DND-41 (cell line): ENCODE data around the gene TEKT2.

Experiments used
- ATAC-seq: fragments of 200-7000 bp; cut with Tn5 transposase; 3 replicates; pipeline ENCODE4 v1.9.1; 2021; ENCODE audit warnings: low read depth; ENCODE audit not compliant: insufficient read depth
- DNase-seq: peaks from one replicate; pipeline ENCODE4 v3.0.0-alpha.2; 2020
- H2AFZ ChIP-seq: 2 replicates; pipeline ENCODE4 v1.6.0; 2012; ENCODE audit warnings: low read depth, low read length
- H3K27ac ChIP-seq: 2 replicates; pipeline ENCODE4 v1.5.1; 2012; ENCODE audit warnings: low read length, inconsistent platforms
- H3K27me3 ChIP-seq: fragments of 200-600 bp; sonication (generic); 2 replicates; pipeline ENCODE4 v1.6.0; 2012; ENCODE audit warnings: low read length, mild to moderate bottlenecking, inconsistent platforms; ENCODE audit not compliant: insufficient read depth, poor library complexity
- H3K36me3 ChIP-seq: 2 replicates; pipeline ENCODE4 v1.5.1; 2012; ENCODE audit warnings: low read length, inconsistent platforms; ENCODE audit not compliant: insufficient read depth
- H3K4me1 ChIP-seq: 2 replicates; pipeline ENCODE4 v1.5.1; 2012; ENCODE audit warnings: mild to moderate bottlenecking, low read length; ENCODE audit not compliant: insufficient read depth
- H3K4me2 ChIP-seq: 2 replicates; pipeline ENCODE4 v1.6.0; 2012; ENCODE audit warnings: mild to moderate bottlenecking, moderate library complexity, low read length, inconsistent platforms; ENCODE audit not compliant: insufficient read depth
- H3K4me3 ChIP-seq, 2 experiments: fragments of 200-600 bp in 1 of 2; shearing (Covaris generic) in 1 of 2; 2 replicates each; pipeline ENCODE4 v1.5.1; 2012 to 2016; ENCODE audit warnings: inconsistent platforms in 2 of 2, low read length in 2 of 2, mild to moderate bottlenecking in 2 of 2, low read depth in 1 of 2, moderate library complexity in 1 of 2
- H3K79me2 ChIP-seq: 2 replicates; pipeline ENCODE4 v1.6.0; 2012; ENCODE audit warnings: low read length, inconsistent platforms; ENCODE audit not compliant: insufficient read depth
- H3K9ac ChIP-seq: 2 replicates; pipeline ENCODE4 v1.6.0; 2012; ENCODE audit warnings: low read depth, mild to moderate bottlenecking, inconsistent platforms, low read length, moderate library complexity
- H3K9me3 ChIP-seq: 2 replicates; pipeline ENCODE4 v1.5.1; 2012; ENCODE audit warnings: low read length, moderate library complexity, mild to moderate bottlenecking, inconsistent platforms; ENCODE audit not compliant: insufficient read depth, severe bottlenecking
- H4K20me1 ChIP-seq: 2 replicates; pipeline ENCODE4 v1.6.0; 2012; ENCODE audit warnings: low read length; ENCODE audit not compliant: insufficient read depth
- EZH2 ChIP-seq: IDR thresholded peaks from 3 replicates; pipeline ENCODE4 v1.6.1; 2012; ENCODE audit warnings: borderline replicate concordance, low read depth, mild to moderate bottlenecking, moderate library complexity, low read length, inconsistent platforms; ENCODE audit not compliant: severe bottlenecking
- TF ChIP-seq, protein P1 (sequence below): IDR thresholded peaks from 2 replicates; pipeline ENCODE4 v1.5.1; 2012; ENCODE audit warnings: borderline replicate concordance, low read length, moderate library complexity, mild to moderate bottlenecking; ENCODE audit not compliant: poor library complexity, severe bottlenecking; ENCODE audit errors: extremely low read depth

The TEKT2 gene

DNA sequence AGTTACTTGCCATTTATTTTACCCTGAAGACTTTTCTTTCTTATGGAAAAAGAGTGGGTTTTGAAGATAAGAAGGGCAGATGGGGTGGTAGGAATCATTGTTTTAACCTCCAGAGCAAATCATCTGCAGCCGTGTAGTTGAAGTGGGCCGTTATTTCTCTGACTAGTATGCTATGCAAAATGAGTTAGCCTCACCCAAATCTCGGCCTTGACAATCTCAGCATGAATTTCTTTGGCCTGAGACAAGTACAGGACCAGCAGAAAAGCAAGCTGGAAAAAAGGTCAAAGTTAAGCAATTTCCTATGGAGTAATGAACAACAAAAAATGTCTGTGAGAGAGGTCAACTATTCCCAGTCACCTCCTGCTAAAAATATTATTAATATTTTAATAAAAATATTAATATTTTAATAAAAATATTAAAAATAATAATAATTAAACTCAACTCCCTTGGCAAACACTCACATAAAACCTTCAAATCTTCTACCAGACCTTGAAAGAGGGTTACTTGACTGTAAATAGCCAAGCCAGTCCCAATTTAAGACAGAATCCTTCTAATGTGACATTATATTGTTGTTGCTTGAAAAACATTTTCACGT lies 6.8 kb upstream of the TEKT2 start:
- no peak overlapping the region for H3K9ac ChIP-seq
- no peak for TF ChIP-seq EZH2
- TF ChIP-seq, protein P1, sequence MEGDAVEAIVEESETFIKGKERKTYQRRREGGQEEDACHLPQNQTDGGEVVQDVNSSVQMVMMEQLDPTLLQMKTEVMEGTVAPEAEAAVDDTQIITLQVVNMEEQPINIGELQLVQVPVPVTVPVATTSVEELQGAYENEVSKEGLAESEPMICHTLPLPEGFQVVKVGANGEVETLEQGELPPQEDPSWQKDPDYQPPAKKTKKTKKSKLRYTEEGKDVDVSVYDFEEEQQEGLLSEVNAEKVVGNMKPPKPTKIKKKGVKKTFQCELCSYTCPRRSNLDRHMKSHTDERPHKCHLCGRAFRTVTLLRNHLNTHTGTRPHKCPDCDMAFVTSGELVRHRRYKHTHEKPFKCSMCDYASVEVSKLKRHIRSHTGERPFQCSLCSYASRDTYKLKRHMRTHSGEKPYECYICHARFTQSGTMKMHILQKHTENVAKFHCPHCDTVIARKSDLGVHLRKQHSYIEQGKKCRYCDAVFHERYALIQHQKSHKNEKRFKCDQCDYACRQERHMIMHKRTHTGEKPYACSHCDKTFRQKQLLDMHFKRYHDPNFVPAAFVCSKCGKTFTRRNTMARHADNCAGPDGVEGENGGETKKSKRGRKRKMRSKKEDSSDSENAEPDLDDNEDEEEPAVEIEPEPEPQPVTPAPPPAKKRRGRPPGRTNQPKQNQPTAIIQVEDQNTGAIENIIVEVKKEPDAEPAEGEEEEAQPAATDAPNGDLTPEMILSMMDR = no peak
- DNase-seq (no peak), ATAC-seq (no peak)
- no peak overlapping the region for H3K4me2 ChIP-seq
- no peaks in the 10 kb centered on the region for H3K4me1 ChIP-seq
- no peak overlapping the region for H3K4me3 ChIP-seq
- H2AFZ ChIP-seq = no peak overlapping the region
- H3K27me3 ChIP-seq = no peaks in the 10 kb centered on the region
- no peaks in the 10 kb centered on the region for H3K36me3 ChIP-seq
- no peaks in the 10 kb centered on the region for H3K9me3 ChIP-seq
- H3K27ac ChIP-seq = no peak overlapping the region
- H3K79me2 ChIP-seq = no peaks in the 10 kb centered on the region
- no peaks in the 10 kb centered on the region for H4K20me1 ChIP-seq

GRCh38 chr1:36080236-36080635 lies 3.7 kb upstream of the TEKT2 start:
- no peak overlapping the region for H3K9ac ChIP-seq
- H3K27me3 ChIP-seq = peaks cover 11% of the 10 kb centered on the region
- TF ChIP-seq, protein P1 = no peak
- TF ChIP-seq EZH2 = no peak

GRCh38 chr1:36080801-36081200 lies 3.1 kb upstream of the TEKT2 start:
- peaks cover 7% of the 10 kb centered on the region; the same call in 1 of the 2 replicates for H3K4me1 ChIP-seq
- peaks cover 11% of the 10 kb centered on the region for H3K27me3 ChIP-seq

More at GRCh38 chr1:36080236-36080635, 3.7 kb upstream of the TEKT2 start:
- no peaks in the 10 kb centered on the region for H3K79me2 ChIP-seq
- ATAC-seq (no peak), DNase-seq (no peak)
- H3K4me1 ChIP-seq = peaks cover 7% of the 10 kb centered on the region; the same call in 1 of the 2 replicates
- no peaks in the 10 kb centered on the region for H3K36me3 ChIP-seq
- H4K20me1 ChIP-seq = no peaks in the 10 kb centered on the region
- H3K4me2 ChIP-seq = no peak overlapping the region
- no peak overlapping the region for H3K4me3 ChIP-seq
- no peak overlapping the region for H2AFZ ChIP-seq
- no peak overlapping the region for H3K27ac ChIP-seq
- H3K9me3 ChIP-seq = no peaks in the 10 kb centered on the region

More at GRCh38 chr1:36080801-36081200, 3.1 kb upstream of the TEKT2 start:
- Histone ChIP-seq H3K36me3 (no peaks in the 10 kb centered on the region), H4K20me1 (no peaks in the 10 kb centered on the region), H3K4me2 (no peak overlapping the region), H3K9me3 (no peaks in the 10 kb centered on the region), H3K4me3 (no peak overlapping the region), H3K9ac (no peak overlapping the region), H3K79me2 (no peaks in the 10 kb centered on the region), H2AFZ (no peak overlapping the region), H3K27ac (no peak overlapping the region)
- TF ChIP-seq, protein P1 = no peak
- DNase-seq = no peak
- ATAC-seq = no peak
